ENCODE data around the gene CKAP5. TPM values are rescaled to one million over a fixed set of nuclear protein-coding genes. Genes with fewer than 3 reads are reported as not detected.

CKAP5 gene
- total and polyA plus RNA-seq, 2 experiments from 2014 or later, result 67.9 to 120 TPM

GRCh38 chr11:46856605-46857343, 10.7 kb upstream of the CKAP5 start:
- H3K36me3 ChIP-seq (ENCODE audit: insufficient read depth), result peaks cover 27% of the 10 kb centered on the region
- no peak overlapping the region for H3K4me2 ChIP-seq
- H3K27ac ChIP-seq (ENCODE audit: low read depth), result no peak overlapping the region
- H3K79me2 ChIP-seq (replicated peaks; ENCODE audit: insufficient read depth), result no peaks in the 10 kb centered on the region
- no peaks in the 10 kb centered on the region for H3K4me1 ChIP-seq (ENCODE audit: insufficient read depth)
- H3K27me3 ChIP-seq (ENCODE audit: insufficient read depth), result no peaks in the 10 kb centered on the region
- ATAC-seq (no peak), DNase-seq (ENCODE audit: low spot score) (no peak)
- Mint-ChIP-seq H3K9me3 (no peaks in the 10 kb centered on the region), H3K27me3 (ENCODE audit: insufficient read depth, low read depth, poor library complexity) (peaks cover 5% of the 10 kb centered on the region), H3K27ac (no peak overlapping the region), H3K4me3 (no peak overlapping the region), H3K4me1 (no peaks in the 10 kb centered on the region), H3K36me3 (ENCODE audit: low read depth) (peaks cover 29% of the 10 kb centered on the region)
- no peaks in the 10 kb centered on the region for H3F3A ChIP-seq (replicated peaks; ENCODE audit: low read depth)
- TF ChIP-seq ZNF462 (CRISPR knock-in tag; IDR thresholded peaks at IDR 0.05) (no peak), ZNF114 (CRISPR knock-in tag; IDR thresholded peaks at IDR 0.05) (no peak), ZNF331 (CRISPR knock-in tag; IDR thresholded peaks at IDR 0.05; ENCODE audit: low read depth) (no peak), EZH2 (IDR thresholded peaks at IDR 0.05; ENCODE audit: low read depth, unreplicated experiment) (no peak), REST (IDR thresholded peaks at IDR 0.05; ENCODE audit: unreplicated experiment) (no peak), CTCF (conservative IDR thresholded peaks at IDR 0.05; ENCODE audit: low read depth in 2 of 2) (no peak), STAT1 (IDR thresholded peaks at IDR 0.05; ENCODE audit: unreplicated experiment) (no peak), NANOG (IDR thresholded peaks at IDR 0.05; ENCODE audit: borderline replicate concordance) (no peak), ETS1 (IDR thresholded peaks at IDR 0.05) (no peak), POLR2AphosphoS5 (IDR thresholded peaks at IDR 0.05; ENCODE audit: low read depth) (no peak), EZH2phosphoT487 (IDR thresholded peaks at IDR 0.05; ENCODE audit: unreplicated experiment) (no peak), CREB1 (CRISPR knock-in tag; IDR thresholded peaks at IDR 0.05; ENCODE audit: low read depth) (no peak), JUNB (IDR thresholded peaks at IDR 0.05; ENCODE audit: unreplicated experiment) (no peak)
- H4K20me1 ChIP-seq (replicated peaks; ENCODE audit: insufficient read depth), result no peaks in the 10 kb centered on the region; the same call in 1 of the 2 replicates
- no peaks in the 10 kb centered on the region for H3K9me2 ChIP-seq (ENCODE audit: insufficient read depth)
- no peak overlapping the region for H3K4me3 ChIP-seq
- H2AFZ ChIP-seq, result no peak overlapping the region

Measured in GM23338 (cell line).